Adrenal gland (tissue), 12 donors: ENCODE results near the gene JAKMIP2. TPM values are rescaled to one million over a fixed set of nuclear protein-coding genes. Genes with fewer than 3 reads are reported as not detected.

Source experiments
- DNase-seq, 7 donors: peaks; one replicate each; pipeline ENCODE4 v3.0.0-alpha.2; 2019 to 2020
- H3K27ac ChIP-seq, 5 donors: fragments of 200-600 bp; sonication (generic) in 4 of 5; 1 replicate in 3 of 5; 2 replicates in 2 of 5; pipeline versions ENCODE4 v1.5.1 to v1.8.0; 2016 to 2020; ENCODE audit warnings: mild to moderate bottlenecking in 1 of 5
- H3K27me3 ChIP-seq: fragments of 200-600 bp; 2 replicates; pipeline ENCODE4 v1.8.0; 2021
- H3K36me3 ChIP-seq, 2 donors: fragments of 200-600 bp; replicated peaks in 1 of 2; 1 replicate in 1 of 2; 2 replicates in 1 of 2; pipeline versions ENCODE4 v1.5.1 to v1.8.0; 2018 to 2022
- H3K4me1 ChIP-seq, 2 donors: fragments of 200-600 bp; replicated peaks in 1 of 2; 1 replicate in 1 of 2; 2 replicates in 1 of 2; pipeline versions ENCODE4 v1.5.1 to v1.8.0; 2018 to 2021
- H3K4me3 ChIP-seq, 4 donors: fragments of 200-600 bp; sonication (generic) in 3 of 4; one replicate each; pipeline ENCODE4 v1.5.1; 2016 to 2018
- H3K9me3 ChIP-seq, 3 donors: fragments of 200-600 bp; sonication (generic) in 1 of 3; replicated peaks in 1 of 3; 1 replicate in 2 of 3; 2 replicates in 1 of 3; pipeline versions ENCODE4 v1.5.1 to v1.8.0; 2016 to 2021
- CTCF ChIP-seq, 6 experiments: fragments of 450-650 bp in 4 of 6; fragments of 200-600 bp in 2 of 6; sonication (generic) in 1 of 6; IDR thresholded peaks; 1 replicate in 5 of 6; 2 replicates in 1 of 6; pipeline versions ENCODE4 v1.5.1 to v1.8.0; 2016 to 2021; ENCODE audit warnings: antibody characterized with exemption in 6 of 6, mild to moderate bottlenecking in 2 of 6, moderate library complexity in 1 of 6
- POLR2A ChIP-seq, 2 donors: fragments of 450-650 bp; IDR thresholded peaks; one replicate each; pipeline ENCODE4 v1.6.1; 2017; ENCODE audit warnings: antibody characterized with exemption in 2 of 2, mild to moderate bottlenecking in 2 of 2, moderate library complexity in 1 of 2
- WGBS, 4 donors: extraction: QIAGEN DNeasy Blood & Tissue Kit in 2 of 4; methylation state at CpG; one replicate each; pipeline versions ENCODE4 v1.1.5 to v1.1.7; 2013 to 2017; 5-methylcytosine and 5-hydroxymethylcytosine counted together
- intact Hi-C, 2 donors: fragments of 100-400 bp; cut with DNase I; formaldehyde crosslinking; loops; one replicate each; pipeline versions ENCODE4 v1.14.1 to v1.15.0; 2022 to 2023
- polyA plus RNA-seq, 3 donors: library from polyadenylated mRNA; stranded (reverse); fragments of 200-250 nt in 2 of 3; fragments of 350-450 nt in 1 of 3; fragmentation: Illumina TruSeq in 1 of 3; extraction: RNeasy Lipid Tissue Mini Kit (QIAGEN cat#74804) in 1 of 3; gene quantifications; one replicate each; pipeline ENCODE4 v1.2.3, GENCODE V29; 2013 to 2014
- total RNA-seq, 9 donors: library from RNA; depleted of rRNA in 4 of 9; stranded (reverse); fragments of >200 nt in 4 of 9; fragments of 120-200 nt in 1 of 9; fragmentation: NEBNext Ultra II Directional in 1 of 9; extraction: Animal tissue kit (Norgen Biotek cat#: 25700) in 1 of 9; gene quantifications; one replicate each; pipeline versions ENCODE4 v1.1.0 to v1.2.4, GENCODE V29; 2013 to 2023
- donor health status: healthy with polysubstance abuse.
- donor health status: Bipolar disorder and iron deficiency.
- donor health status: DM: yes; HTN: yes; CAD: no.
- donor health status: DM: no; HTN: no; CAD: no.
- donor health status: DM: no; HTN: no; CAD: no.
- donor health status: DM: yes; HTN: yes; CAD: no.

The JAKMIP2 gene
- total and polyA plus RNA-seq, 12 donors = 0.71 to 56.8 (median 4.0) TPM

GRCh38 chr5:147565524-147565923 lies 217.0 kb downstream of the JAKMIP2 start:
- no peak for DNase-seq
- Histone ChIP-seq H3K4me3 (no peak overlapping the region), H3K4me1 (no peaks in the 10 kb centered on the region), H3K9me3 (no peaks in the 10 kb centered on the region), H3K36me3 (no peaks in the 10 kb centered on the region), H3K27me3 (no peaks in the 10 kb centered on the region), H3K27ac (no peak overlapping the region)
- WGBS, 4 donors = 78 to 92% (median 84%) methylated on average over 1 of the region's 1 CpG
- intact Hi-C loops = no loop called here
- TF ChIP-seq CTCF (IDR thresholded peaks at IDR 0.05) = no peak

DNA sequence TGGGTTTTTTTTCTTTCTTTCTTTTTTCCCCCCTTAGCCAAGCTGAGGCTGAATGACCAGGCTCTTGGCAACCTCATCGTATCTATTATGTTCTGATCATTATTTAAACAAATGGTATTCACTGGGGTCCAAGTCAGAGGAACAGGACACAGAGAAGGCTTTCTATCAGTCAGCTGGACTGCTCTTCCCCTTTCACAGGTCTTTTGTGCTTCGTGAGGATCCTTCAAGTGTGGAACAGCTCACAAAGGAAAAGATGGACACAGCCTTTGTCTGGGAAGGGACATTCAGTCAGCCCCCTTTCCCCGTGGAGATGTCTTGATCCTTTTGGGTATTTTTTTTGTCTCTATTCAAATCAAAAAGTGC lies 218.4 kb downstream of the JAKMIP2 start:
- TF ChIP-seq CTCF (IDR thresholded peaks at IDR 0.05) = no peak
- TF ChIP-seq POLR2A (IDR thresholded peaks at IDR 0.05) = no peak
- Histone ChIP-seq H3K27ac (no peak overlapping the region), H3K9me3 (no peaks in the 10 kb centered on the region), H3K4me1 (no peaks in the 10 kb centered on the region), H3K27me3 (no peaks in the 10 kb centered on the region), H3K4me3 (no peak overlapping the region), H3K36me3 (no peaks in the 10 kb centered on the region)
- 55 to 74% (median 72%) methylated on average over 3 of the region's 3 CpGs for WGBS, 4 donors
- intact Hi-C loops = no loop called here
- DNase-seq = no peak

GRCh38 chr5:147563466-147564123 lies 218.9 kb downstream of the JAKMIP2 start:
- WGBS, 4 donors = 93 to 98% (median 95%) methylated on average over 1 of the region's 1 CpG
- Histone ChIP-seq H3K27me3 (no peaks in the 10 kb centered on the region), H3K4me1 (peaks cover 0 to 2% of the 10 kb centered on the region in 2 donors), H3K4me3 (no peak overlapping the region), H3K36me3 (no peaks in the 10 kb centered on the region), H3K27ac (no peak overlapping the region), H3K9me3 (no peaks in the 10 kb centered on the region)
- intact Hi-C loops = no loop called here
- TF ChIP-seq POLR2A (IDR thresholded peaks at IDR 0.05) = no peak
- TF ChIP-seq CTCF (IDR thresholded peaks at IDR 0.05) = no peak
- no peak for DNase-seq

DNA sequence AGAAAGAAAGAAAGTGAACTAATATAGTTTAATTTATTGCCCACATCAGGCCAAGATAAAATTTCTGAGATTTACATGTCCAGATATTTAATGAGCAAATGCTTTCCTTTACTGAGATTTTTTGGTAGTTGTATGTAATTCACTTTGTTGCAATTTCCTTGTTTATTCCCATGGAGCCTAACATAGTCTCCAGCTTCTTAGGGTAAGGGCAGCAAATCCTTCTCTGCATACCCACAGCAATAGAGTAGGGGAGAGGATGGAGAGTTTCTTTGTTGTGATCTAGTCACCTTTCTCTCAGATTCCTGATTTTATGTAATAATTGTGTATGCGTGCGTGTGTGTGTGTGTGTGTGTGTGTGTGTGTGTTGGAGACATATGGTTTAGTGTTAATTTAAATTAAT lies 221.1 kb downstream of the JAKMIP2 start:
- no peaks in the 10 kb centered on the region for H3K27me3 ChIP-seq
- H3K4me3 ChIP-seq = no peak overlapping the region
- intact Hi-C loops = no loop called here

More for the DNA sequence above, 221.1 kb downstream of the JAKMIP2 start:
- no peaks in the 10 kb centered on the region for H3K9me3 ChIP-seq
- WGBS, 4 donors = 87 to 98% (median 90%) methylated on average over 2 of the region's 2 CpGs
- H3K4me1 ChIP-seq = peaks cover 0 to 4% of the 10 kb centered on the region in 2 donors
- TF ChIP-seq POLR2A (IDR thresholded peaks at IDR 0.05) (no peak), CTCF (IDR thresholded peaks at IDR 0.05) (no peak)
- no peak overlapping the region for H3K27ac ChIP-seq
- no peaks in the 10 kb centered on the region for H3K36me3 ChIP-seq
- DNase-seq = no peak
